Duodenal mucosa (tissue), 2 donors: ENCODE measurements around the gene SLC12A3.
"Not testable (repeated sequence)": the region's sequence is repeated elsewhere in the genome, so short reads cannot be mapped to it uniquely, and the experiment has no call there.

ENCODE experiments used
- H3K27ac ChIP-seq: one replicate; pipeline ENCODE4 v1.7.0; 2013; ENCODE audit warnings: low read depth, low read length
- H3K27me3 ChIP-seq, 2 donors: one replicate each; pipeline ENCODE4 v1.7.0; 2013; ENCODE audit warnings: low read length in 2 of 2, control low read depth in 1 of 2; ENCODE audit not compliant: insufficient read depth in 2 of 2, control insufficient read depth in 1 of 2
- H3K36me3 ChIP-seq, 2 donors: one replicate each; pipeline ENCODE4 v1.7.0; 2013; ENCODE audit warnings: low read length in 2 of 2, control low read depth in 1 of 2; ENCODE audit not compliant: insufficient read depth in 2 of 2, control insufficient read depth in 1 of 2
- H3K4me1 ChIP-seq, 2 donors: one replicate each; pipeline ENCODE4 v1.7.0; 2013; ENCODE audit warnings: low read length in 2 of 2, control low read depth in 1 of 2; ENCODE audit not compliant: insufficient read depth in 2 of 2, control insufficient read depth in 1 of 2
- H3K4me3 ChIP-seq, 2 donors: one replicate each; pipeline ENCODE4 v1.7.0; 2013; ENCODE audit warnings: low read length in 2 of 2, low read depth in 1 of 2
- H3K9ac ChIP-seq, 2 donors: one replicate each; pipeline ENCODE4 v1.7.0; 2013; ENCODE audit warnings: low read length in 2 of 2, low read depth in 1 of 2
- H3K9me3 ChIP-seq, 2 donors: one replicate each; pipeline ENCODE4 v1.7.0; 2013; ENCODE audit warnings: low read length in 2 of 2, control low read depth in 1 of 2; ENCODE audit not compliant: control insufficient read depth in 1 of 2

The SLC12A3 gene

GRCh38 chr16:56879276-56879675 is 14.3 kb downstream of the SLC12A3 start:
- Histone ChIP-seq H3K36me3 (no peaks in the 10 kb centered on the region), H3K4me1 (no peaks in the 10 kb centered on the region), H3K4me3 (no peak overlapping the region), H3K9me3 (no peaks in the 10 kb centered on the region), H3K9ac (no peak overlapping the region), H3K27me3 (no peaks in the 10 kb centered on the region), H3K27ac (no peak overlapping the region)

DNA sequence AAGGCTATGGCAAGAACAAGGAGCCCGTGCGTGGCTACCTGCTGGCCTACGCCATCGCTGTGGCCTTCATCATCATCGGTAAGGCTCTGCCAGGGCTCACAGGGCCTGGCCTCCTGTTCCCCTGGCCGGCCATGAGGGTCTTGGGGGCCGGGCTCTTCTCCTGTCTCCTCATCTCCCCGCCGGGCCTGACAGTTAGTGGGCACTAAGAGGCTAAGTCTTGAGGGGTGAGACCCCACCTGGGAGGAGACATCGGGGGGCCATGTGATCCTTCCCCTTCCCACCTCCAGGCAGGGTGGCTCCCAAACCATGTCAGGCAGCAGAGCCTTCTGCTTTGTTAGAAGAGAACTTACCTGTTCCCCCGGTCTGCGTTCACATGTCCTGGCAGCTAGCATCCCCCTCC is 15.2 kb downstream of the SLC12A3 start:
- Histone ChIP-seq H3K27me3 (no peaks in the 10 kb centered on the region), H3K36me3 (no peaks in the 10 kb centered on the region), H3K4me1 (no peaks in the 10 kb centered on the region), H3K9ac (no peak overlapping the region), H3K4me3 (no peak overlapping the region), H3K9me3 (no peaks in the 10 kb centered on the region), H3K27ac (no peak overlapping the region)

DNA sequence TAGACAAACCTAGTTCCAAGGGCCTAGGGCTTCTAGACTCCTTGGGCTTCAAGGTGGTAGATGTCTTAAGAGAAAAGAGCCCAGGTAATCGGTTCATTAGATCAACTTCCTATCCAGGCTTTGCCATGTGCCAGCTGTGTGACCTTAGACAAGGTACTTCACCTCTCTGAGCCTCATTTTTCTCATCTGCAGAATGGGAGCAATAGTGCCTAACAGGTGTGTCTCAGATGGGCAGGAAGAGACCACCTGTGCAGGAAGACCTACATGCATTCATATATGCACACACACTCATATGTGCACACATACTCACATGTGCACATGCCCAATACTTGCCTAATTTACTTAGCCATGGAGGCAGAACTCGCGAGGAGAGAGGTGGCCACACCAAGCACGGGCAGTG is 15.7 kb downstream of the SLC12A3 start:
- no peak overlapping the region for H3K4me3 ChIP-seq
- H3K9me3 ChIP-seq, result no peaks in the 10 kb centered on the region
- no peaks in the 10 kb centered on the region for H3K27me3 ChIP-seq
- H3K36me3 ChIP-seq, result no peaks in the 10 kb centered on the region
- H3K4me1 ChIP-seq, result no peaks in the 10 kb centered on the region
- H3K27ac ChIP-seq, result no peak overlapping the region
- H3K9ac ChIP-seq, result no peak overlapping the region

DNA sequence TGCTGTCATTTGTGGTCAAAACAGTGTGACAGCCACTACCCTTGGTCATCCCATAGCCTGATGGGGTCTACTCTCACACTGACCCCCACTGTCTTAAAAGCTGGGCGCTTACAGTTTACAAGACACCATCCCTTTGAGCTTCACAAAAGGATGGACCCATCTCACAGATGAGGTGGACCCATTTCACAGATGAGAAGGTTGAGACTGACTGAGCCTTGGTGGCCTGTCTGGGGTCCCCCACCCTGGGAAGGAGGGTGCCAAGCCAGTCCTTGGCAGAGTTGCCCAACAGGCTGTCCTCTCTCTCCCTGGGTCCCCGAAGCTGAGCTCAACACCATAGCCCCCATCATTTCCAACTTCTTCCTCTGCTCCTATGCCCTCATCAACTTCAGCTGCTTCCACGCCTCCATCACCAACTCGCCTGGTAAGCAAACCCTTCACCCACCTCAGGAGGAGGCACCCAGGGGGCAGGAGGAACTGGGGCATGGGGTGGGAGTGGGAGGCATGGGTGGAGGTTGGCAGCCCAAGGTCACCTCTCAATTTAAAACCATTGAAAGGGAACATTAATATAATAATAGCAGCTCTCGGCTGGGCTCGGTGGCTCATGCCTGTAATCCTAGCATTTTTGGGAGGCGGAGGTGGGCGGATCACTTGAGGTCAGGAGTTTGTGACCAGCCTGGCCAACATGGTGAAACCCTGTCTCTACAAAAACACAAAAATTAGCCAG is 17.2 kb downstream of the SLC12A3 start:
- H3K4me1 ChIP-seq, result no peaks in the 10 kb centered on the region
- no peak overlapping the region for H3K9ac ChIP-seq

GRCh38 chr16:56883586-56883985 is 18.6 kb downstream of the SLC12A3 start:
- Histone ChIP-seq H3K27ac (no peak overlapping the region), H3K36me3 (no peaks in the 10 kb centered on the region), H3K27me3 (no peaks in the 10 kb centered on the region), H3K4me1 (no peaks in the 10 kb centered on the region), H3K9me3 (no peaks in the 10 kb centered on the region), H3K4me3 (no peak overlapping the region), H3K9ac (no peak overlapping the region)

More for the DNA sequence above, 17.2 kb downstream of the SLC12A3 start:
- Histone ChIP-seq H3K4me3 (no peak overlapping the region), H3K27me3 (no peaks in the 10 kb centered on the region), H3K9me3 (no peaks in the 10 kb centered on the region), H3K36me3 (no peaks in the 10 kb centered on the region), H3K27ac (no peak overlapping the region)

GRCh38 chr16:56884026-56884582 is 19.1 kb downstream of the SLC12A3 start:
- no peaks in the 10 kb centered on the region for H3K27me3 ChIP-seq
- no peaks in the 10 kb centered on the region for H3K36me3 ChIP-seq
- H3K9me3 ChIP-seq, result no peaks in the 10 kb centered on the region
- no peak overlapping the region for H3K4me3 ChIP-seq
- H3K9ac ChIP-seq, result no peak overlapping the region
- H3K4me1 ChIP-seq, result no peaks in the 10 kb centered on the region
- no peak overlapping the region for H3K27ac ChIP-seq

DNA sequence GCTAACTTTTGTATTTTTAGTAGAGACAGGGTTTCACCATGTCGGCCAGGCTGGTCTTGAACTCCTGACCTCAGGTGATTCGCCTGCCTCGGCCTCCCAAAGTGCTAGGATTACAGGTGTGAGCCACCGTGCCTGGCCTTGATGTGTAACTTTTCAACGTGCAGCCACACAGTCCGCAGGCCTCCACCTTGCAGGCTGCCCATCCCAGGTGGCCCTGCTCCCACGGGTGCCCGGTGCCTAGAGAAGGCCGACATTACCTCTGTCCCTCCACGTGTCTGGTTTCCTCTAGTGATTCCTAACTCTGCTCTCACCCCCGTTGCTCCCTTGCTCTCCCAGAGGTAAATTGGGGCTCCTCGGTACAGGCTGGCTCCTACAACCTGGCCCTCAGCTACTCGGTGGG is 19.9 kb downstream of the SLC12A3 start:
- H3K9ac ChIP-seq, H3K27me3 ChIP-seq, H3K4me1 ChIP-seq, H3K9me3 ChIP-seq, H3K36me3 ChIP-seq, H3K27ac ChIP-seq, H3K4me3 ChIP-seq: not testable (repeated sequence)

DNA sequence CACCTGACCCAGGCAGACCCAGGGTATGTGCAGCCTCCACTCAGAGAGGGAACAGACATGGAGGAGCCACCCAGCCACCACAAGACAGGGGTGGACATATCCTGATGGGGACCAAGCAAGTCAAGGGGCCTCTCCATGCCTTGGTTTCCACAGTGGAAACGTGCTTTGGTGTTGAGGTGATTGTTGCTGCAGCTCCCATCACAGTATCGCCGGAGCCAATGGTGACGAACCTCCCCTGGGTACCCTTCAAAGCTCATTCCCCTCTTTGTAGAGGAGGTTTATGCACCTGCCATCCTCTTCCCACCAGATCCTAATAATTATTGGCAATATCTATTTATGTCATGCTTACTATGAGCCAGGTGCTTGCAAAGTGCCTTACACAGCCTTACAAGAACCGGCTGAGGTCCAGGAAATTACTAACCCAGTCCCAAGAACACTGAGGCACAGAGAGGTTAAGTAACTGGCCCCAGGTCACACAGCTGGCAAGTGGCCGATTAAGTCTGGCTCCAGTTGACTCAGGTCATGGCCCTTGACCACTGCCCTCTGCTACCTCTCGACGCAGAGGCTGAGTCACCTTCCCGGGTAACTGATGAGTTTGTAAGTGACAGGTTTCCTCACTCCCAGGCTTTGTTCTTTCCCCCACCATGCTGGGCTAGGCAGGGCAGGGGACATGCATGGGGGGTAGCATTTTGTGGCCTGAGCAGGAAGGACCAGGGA is 20.6 kb downstream of the SLC12A3 start:
- no peaks in the 10 kb centered on the region for H3K27me3 ChIP-seq
- no peak overlapping the region for H3K27ac ChIP-seq

DNA sequence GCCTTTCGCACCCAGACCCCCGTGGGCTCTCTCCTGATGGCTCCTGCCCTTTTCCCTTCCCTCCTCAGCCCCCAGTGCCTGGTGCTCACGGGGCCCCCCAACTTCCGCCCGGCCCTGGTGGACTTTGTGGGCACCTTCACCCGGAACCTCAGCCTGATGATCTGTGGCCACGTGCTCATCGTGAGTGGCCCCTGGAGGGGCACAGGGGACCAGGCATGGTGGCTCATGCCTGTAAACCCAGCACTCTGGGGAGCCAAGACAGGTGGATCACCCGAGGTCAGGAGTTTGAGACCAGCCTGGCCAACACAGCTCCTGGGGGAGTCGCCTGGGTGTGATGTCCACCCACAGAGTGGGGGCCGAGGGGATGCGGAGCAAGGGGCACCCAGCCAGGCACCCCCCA is 21.3 kb downstream of the SLC12A3 start:
- Histone ChIP-seq H3K27ac (no peak overlapping the region), H3K4me3 (no peak overlapping the region), H3K27me3 (no peaks in the 10 kb centered on the region), H3K4me1 (no peaks in the 10 kb centered on the region), H3K9ac (no peak overlapping the region), H3K9me3 (no peaks in the 10 kb centered on the region), H3K36me3 (no peaks in the 10 kb centered on the region)

More for the DNA sequence above, 20.6 kb downstream of the SLC12A3 start:
- Histone ChIP-seq H3K4me3 (no peak overlapping the region), H3K9ac (no peak overlapping the region), H3K36me3 (no peaks in the 10 kb centered on the region), H3K4me1 (no peaks in the 10 kb centered on the region), H3K9me3 (no peaks in the 10 kb centered on the region)

DNA sequence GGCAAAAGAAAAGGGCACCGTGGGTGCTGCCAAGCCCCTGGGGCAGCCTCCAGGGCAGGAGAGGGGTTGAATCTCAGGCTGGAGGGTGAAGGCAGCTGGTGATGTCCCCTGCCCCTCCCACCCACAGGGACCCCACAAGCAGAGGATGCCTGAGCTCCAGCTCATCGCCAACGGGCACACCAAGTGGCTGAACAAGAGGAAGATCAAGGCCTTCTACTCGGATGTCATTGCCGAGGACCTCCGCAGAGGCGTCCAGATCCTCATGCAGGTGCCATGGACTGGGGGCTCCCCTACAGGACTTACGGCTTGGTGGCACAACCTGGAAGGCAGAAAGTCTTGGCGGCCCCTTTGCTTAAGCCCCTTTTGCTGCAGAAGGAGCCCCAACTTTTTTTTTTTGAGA is 21.8 kb downstream of the SLC12A3 start:
- no peaks in the 10 kb centered on the region for H3K4me1 ChIP-seq
- H3K36me3 ChIP-seq, result no peaks in the 10 kb centered on the region
- no peaks in the 10 kb centered on the region for H3K27me3 ChIP-seq
- H3K27ac ChIP-seq, result no peak overlapping the region
- H3K9ac ChIP-seq, result no peak overlapping the region
- no peak overlapping the region for H3K4me3 ChIP-seq
- H3K9me3 ChIP-seq, result no peaks in the 10 kb centered on the region
